Measurements from ENCODE around the gene IGF2BP2.

Gene IGF2BP2

DNA sequence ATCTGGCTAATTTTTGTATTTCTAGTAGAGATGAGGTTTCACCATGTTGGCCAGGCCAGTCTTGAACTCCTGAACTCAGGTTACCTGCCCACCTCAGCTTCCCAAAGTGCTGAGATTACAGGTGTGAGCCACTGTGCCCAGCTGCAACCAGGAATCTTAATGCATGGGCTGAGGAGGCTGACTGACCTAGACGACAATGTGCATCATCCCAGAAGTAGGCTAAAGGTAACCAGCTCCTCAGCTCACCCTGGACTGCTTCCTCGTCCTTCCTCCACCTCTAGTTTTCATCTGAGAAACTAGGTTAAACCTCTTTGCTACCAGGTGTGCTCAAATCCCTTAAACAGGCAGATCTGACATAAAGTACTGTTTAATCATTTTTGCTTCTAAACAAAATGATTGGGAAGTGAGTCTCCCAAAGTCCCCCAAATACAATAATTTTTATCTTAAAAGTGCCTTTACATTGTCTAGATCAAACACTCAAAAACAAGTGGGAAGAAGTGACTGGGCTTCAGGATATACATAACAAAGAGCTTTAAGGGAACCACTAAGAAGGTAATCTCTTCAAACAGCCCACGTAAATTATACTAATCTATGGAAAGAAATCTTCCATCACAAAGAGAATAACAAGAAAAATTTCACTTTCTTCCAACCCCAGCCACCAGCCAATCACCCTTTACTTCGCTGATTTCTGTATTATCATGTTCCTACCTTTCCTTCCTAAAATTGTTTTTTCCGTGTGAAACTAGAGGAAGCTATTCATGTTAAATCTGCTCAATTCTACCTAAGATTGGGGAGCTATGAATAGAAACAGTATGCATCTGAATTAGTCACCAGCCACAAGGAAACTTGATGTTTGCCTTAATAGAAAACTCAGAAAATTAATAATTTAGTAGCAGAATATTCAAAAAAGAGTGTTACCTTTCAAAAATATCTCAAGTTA lies 34.7 kb downstream of the IGF2BP2 start:
- H3K4me3 ChIP-seq (replicated peaks; ENCODE audit: insufficient read depth, low read length): no peak overlapping the region
- DNase-seq (ENCODE audit: low read depth in 1 of 2, low spot score in 1 of 2): no peak
- TF ChIP-seq, protein P1, sequence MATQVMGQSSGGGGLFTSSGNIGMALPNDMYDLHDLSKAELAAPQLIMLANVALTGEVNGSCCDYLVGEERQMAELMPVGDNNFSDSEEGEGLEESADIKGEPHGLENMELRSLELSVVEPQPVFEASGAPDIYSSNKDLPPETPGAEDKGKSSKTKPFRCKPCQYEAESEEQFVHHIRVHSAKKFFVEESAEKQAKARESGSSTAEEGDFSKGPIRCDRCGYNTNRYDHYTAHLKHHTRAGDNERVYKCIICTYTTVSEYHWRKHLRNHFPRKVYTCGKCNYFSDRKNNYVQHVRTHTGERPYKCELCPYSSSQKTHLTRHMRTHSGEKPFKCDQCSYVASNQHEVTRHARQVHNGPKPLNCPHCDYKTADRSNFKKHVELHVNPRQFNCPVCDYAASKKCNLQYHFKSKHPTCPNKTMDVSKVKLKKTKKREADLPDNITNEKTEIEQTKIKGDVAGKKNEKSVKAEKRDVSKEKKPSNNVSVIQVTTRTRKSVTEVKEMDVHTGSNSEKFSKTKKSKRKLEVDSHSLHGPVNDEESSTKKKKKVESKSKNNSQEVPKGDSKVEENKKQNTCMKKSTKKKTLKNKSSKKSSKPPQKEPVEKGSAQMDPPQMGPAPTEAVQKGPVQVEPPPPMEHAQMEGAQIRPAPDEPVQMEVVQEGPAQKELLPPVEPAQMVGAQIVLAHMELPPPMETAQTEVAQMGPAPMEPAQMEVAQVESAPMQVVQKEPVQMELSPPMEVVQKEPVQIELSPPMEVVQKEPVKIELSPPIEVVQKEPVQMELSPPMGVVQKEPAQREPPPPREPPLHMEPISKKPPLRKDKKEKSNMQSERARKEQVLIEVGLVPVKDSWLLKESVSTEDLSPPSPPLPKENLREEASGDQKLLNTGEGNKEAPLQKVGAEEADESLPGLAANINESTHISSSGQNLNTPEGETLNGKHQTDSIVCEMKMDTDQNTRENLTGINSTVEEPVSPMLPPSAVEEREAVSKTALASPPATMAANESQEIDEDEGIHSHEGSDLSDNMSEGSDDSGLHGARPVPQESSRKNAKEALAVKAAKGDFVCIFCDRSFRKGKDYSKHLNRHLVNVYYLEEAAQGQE (IDR thresholded peaks at IDR 0.05; ENCODE audit: insufficient replicate concordance, low read depth): no peak
- TF ChIP-seq GABPA (IDR thresholded peaks at IDR 0.05; ENCODE audit: low read depth) (no peak), SPI1 (IDR thresholded peaks at IDR 0.05; ENCODE audit: borderline replicate concordance, low read depth) (no peak), POLR2AphosphoS5 (IDR thresholded peaks at IDR 0.05; ENCODE audit: low read depth) (no peak)
- TF ChIP-seq, protein P2, sequence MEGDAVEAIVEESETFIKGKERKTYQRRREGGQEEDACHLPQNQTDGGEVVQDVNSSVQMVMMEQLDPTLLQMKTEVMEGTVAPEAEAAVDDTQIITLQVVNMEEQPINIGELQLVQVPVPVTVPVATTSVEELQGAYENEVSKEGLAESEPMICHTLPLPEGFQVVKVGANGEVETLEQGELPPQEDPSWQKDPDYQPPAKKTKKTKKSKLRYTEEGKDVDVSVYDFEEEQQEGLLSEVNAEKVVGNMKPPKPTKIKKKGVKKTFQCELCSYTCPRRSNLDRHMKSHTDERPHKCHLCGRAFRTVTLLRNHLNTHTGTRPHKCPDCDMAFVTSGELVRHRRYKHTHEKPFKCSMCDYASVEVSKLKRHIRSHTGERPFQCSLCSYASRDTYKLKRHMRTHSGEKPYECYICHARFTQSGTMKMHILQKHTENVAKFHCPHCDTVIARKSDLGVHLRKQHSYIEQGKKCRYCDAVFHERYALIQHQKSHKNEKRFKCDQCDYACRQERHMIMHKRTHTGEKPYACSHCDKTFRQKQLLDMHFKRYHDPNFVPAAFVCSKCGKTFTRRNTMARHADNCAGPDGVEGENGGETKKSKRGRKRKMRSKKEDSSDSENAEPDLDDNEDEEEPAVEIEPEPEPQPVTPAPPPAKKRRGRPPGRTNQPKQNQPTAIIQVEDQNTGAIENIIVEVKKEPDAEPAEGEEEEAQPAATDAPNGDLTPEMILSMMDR (IDR thresholded peaks at IDR 0.05; ENCODE audit: insufficient read depth, low read length): no peak
- H3K27me3 ChIP-seq (ENCODE audit: insufficient read depth, poor library complexity, severe bottlenecking): peaks cover 3% of the 10 kb centered on the region
- no peak overlapping the region for H3K27ac ChIP-seq (replicated peaks)

DNA sequence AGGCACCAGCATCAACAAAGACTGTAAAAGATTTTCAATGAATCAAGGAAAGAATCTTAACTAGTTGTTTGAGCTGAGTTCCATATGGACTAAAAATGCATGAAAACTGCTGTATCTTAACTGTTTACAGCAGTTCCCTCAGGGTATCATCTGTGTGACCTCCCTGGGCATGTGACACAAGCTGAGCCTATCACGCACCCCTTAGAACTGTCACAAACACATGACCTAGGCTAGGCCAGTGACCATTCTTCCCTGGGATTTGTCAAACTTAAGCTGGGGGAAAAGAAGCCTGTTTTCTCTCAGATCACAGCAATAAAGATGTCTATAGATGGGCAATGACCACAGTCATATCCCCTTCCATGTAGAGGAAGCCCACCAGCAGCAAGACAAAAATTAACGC lies 35.7 kb downstream of the IGF2BP2 start:
- H3K27me3 ChIP-seq (ENCODE audit: insufficient read depth, poor library complexity, severe bottlenecking): peaks cover 3% of the 10 kb centered on the region

DNA sequence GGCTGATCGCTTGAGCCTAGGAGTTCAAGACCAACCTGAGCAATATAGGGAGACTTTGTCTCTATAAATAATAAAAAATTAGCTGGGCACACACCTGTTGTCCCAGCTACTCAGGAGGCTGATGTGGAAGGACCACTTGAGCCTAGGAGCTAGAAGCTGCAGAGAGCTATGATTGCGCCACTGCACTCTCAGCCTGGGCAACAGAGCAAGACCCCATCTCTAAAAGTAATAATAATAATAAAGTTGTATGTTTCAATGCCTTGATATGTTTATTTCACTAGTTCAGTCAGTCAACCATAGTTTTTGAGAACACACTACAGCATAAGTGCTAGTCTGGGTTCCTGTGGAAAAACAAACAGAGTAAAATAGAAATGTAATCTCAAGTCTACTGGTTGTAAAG lies 36.5 kb downstream of the IGF2BP2 start:
- TF ChIP-seq, protein P2 (IDR thresholded peaks at IDR 0.05; ENCODE audit: insufficient read depth, low read length): no peak
- TF ChIP-seq, protein P1 (IDR thresholded peaks at IDR 0.05; ENCODE audit: insufficient replicate concordance, low read depth): no peak
- TF ChIP-seq SPI1 (IDR thresholded peaks at IDR 0.05; ENCODE audit: borderline replicate concordance, low read depth) (no peak), GABPA (IDR thresholded peaks at IDR 0.05; ENCODE audit: low read depth) (no peak), POLR2AphosphoS5 (IDR thresholded peaks at IDR 0.05; ENCODE audit: low read depth) (no peak)
- Histone ChIP-seq H3K27me3 (ENCODE audit: insufficient read depth, poor library complexity, severe bottlenecking) (peaks cover 3% of the 10 kb centered on the region), H3K4me3 (replicated peaks; ENCODE audit: insufficient read depth, low read length) (no peak overlapping the region), H3K27ac (replicated peaks) (no peak overlapping the region)
- DNase-seq (ENCODE audit: low read depth in 1 of 2, low spot score in 1 of 2): no peak

More for the DNA sequence above, 35.7 kb downstream of the IGF2BP2 start:
- TF ChIP-seq, protein P1 (IDR thresholded peaks at IDR 0.05; ENCODE audit: insufficient replicate concordance, low read depth): no peak
- TF ChIP-seq, protein P2 (IDR thresholded peaks at IDR 0.05; ENCODE audit: insufficient read depth, low read length): no peak
- no peak for TF ChIP-seq SPI1 (IDR thresholded peaks at IDR 0.05; ENCODE audit: borderline replicate concordance, low read depth)
- no peak for TF ChIP-seq GABPA (IDR thresholded peaks at IDR 0.05; ENCODE audit: low read depth)
- TF ChIP-seq POLR2AphosphoS5 (IDR thresholded peaks at IDR 0.05; ENCODE audit: low read depth): no peak
- no peak for DNase-seq (ENCODE audit: low read depth in 1 of 2, low spot score in 1 of 2)
- H3K27ac ChIP-seq (replicated peaks): no peak overlapping the region
- H3K4me3 ChIP-seq (replicated peaks; ENCODE audit: insufficient read depth, low read length): no peak overlapping the region

All from HL-60 (cell line).